ENCODE results near the gene VWA5B2.

VWA5B2 gene

DNA sequence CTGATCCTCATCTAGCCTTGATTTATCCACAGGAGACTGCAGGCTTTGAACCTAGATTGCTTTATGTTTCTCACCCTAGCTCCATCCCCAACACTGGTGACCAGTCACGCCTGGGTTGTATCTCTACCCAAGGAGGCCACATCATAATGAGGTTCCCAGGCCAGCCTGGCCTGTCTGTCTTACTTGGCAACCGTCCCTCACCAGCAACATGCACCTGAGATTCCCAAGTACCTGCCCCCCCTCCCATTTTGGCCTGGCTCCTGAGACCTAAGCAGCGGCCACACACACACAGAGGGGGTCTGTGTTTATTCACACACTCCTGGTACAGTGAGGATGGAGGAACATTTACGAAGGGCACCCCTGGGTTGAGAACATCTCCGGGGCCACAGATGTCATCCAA is 29.5 kb downstream of the VWA5B2 start:
- TF ChIP-seq, protein P1, sequence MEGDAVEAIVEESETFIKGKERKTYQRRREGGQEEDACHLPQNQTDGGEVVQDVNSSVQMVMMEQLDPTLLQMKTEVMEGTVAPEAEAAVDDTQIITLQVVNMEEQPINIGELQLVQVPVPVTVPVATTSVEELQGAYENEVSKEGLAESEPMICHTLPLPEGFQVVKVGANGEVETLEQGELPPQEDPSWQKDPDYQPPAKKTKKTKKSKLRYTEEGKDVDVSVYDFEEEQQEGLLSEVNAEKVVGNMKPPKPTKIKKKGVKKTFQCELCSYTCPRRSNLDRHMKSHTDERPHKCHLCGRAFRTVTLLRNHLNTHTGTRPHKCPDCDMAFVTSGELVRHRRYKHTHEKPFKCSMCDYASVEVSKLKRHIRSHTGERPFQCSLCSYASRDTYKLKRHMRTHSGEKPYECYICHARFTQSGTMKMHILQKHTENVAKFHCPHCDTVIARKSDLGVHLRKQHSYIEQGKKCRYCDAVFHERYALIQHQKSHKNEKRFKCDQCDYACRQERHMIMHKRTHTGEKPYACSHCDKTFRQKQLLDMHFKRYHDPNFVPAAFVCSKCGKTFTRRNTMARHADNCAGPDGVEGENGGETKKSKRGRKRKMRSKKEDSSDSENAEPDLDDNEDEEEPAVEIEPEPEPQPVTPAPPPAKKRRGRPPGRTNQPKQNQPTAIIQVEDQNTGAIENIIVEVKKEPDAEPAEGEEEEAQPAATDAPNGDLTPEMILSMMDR (conservative IDR thresholded peaks at IDR 0.05): no peak
- no peak overlapping the region; the same call in 1 of the 2 replicates for H3K27ac ChIP-seq

DNA sequence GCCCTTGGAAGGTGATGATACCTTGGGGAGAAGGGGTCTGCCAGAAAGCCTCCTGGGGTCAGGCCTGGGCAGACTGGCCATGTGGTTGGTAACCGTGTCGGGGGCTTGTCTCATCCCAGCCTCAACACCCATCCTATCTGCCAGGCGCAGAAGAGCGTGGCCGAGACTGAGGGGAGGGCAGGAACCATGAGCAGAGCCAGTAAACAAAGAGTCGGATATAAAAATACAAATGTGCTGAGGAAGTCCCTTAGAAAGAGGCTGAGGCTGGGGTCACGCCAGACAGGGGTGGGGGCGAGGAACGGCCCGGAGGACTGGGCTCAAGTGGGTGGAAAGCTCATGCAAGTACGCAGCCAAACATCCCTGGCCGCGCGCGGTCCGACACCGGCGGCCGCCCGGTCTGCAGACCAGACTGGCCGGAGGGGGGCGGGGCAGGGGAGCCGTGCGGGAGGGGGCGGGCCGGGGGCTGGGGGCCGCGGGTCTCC is 30.1 kb downstream of the VWA5B2 start:
- peak overlapping the region; percentile 82; the same call in 1 of the 2 replicates for H3K27ac ChIP-seq

DNA sequence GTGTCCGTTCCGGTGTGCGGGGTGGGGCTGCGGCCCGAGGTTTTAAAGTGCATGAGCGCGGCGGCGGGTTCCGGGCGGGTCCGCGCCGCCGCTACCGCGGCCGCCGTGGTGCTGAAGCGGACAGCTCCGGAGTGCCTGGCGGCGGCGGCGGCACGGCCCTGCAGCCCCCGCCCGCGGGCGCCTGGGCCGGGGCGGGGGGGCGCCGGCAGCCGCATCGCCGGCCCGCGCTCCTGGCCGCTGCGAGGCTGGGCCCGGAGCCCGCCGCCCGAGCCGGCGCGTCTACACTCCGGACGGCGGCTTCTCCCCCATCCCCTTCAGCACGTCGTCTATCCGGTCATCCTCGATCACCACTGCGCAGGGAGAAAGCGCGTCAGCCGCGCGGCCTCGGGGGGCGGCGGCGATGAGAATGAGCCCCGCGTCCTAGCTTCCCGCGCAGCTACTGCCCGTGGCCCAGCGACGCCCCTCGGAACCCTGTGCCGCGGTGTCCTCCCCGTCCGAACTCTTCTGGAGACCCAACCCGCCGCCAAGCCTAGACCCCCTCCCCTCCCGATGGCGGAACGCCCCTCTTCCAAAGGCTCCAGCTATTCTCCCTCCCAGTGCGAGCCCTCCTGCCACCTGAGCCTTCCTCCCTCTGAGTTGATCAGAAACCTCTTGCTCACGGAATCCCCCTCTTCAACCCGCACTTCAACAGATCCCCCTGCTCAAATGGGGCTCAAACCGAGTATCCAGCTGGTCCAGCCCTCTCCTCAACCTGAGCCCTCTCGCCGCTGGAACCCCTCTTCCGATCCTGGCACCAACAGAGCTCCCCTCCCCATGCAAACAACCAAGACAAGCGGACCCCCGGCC is 30.7 kb downstream of the VWA5B2 start:
- peak overlapping the region; percentile 82 for H3K27ac ChIP-seq
- TF ChIP-seq, protein P1 (conservative IDR thresholded peaks at IDR 0.05): no peak

More for the DNA sequence above, 30.1 kb downstream of the VWA5B2 start:
- TF ChIP-seq, protein P1 (conservative IDR thresholded peaks at IDR 0.05): no peak

DNA sequence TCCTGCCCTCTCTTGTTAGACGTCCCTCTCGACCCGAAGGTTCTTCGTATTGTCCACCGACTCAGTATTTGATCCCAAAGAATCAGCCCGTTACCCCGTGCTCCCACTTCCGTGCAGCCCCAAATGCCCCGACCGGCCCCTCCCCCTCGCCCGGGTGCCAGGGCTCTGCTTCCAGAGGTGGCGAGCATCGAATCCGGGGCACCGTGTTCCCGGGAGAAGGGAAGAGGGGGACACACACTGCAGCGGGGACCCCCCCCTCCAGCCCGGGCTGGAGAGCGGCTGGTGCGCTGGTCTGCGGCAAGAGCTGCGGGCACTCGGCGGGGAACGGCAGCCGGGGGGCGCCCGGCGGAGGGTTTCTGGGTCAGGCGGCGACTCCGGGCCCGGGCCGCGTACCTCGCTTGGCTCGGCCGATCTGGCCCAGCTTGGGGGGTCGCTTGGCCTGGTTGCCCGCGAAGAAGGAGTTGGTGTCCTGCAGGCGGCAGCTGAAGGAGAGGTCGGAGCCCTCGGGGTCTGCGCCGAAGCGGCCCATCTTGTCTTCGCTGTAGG is 31.4 kb downstream of the VWA5B2 start:
- TF ChIP-seq, protein P1 (conservative IDR thresholded peaks at IDR 0.05): no peak
- H3K27ac ChIP-seq: peak overlapping the region; percentile 82

DNA sequence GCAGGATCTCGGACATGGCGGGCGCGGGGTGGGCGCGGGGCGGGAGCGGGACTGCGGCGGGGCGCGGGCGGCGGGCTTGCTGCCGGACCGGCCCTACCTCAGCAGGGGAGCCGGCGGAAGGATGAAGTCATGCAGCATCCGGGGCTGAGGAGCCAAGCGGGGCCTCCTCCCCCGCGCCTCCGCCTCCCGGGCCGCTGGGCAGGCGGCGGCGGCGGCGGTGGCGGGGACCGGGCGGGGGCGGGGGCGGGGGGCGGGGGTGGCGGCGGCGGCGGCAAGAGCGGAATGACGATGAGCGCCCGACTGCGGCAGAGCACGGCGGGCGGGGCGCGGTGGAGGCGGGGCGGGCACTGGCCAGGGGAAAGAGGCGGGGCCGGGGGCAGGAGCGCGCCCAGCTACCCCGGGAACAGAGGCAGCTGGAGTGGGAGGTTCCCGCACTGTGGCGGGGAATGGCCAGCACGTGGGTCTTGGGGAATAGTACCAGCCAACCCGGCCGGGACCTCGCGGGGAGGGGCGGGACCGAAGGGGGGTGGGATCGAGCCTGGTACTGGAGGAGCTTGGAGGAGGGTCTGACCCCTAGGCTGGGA is 32.0 kb downstream of the VWA5B2 start, which contains the start of gene CAMK2N2:
TSS of gene CAMK2N2 (minus strand) at position 284 of the 584 bp plus-strand sequence. CDS start at position 16, 268 bp downstream.
- peak within 1 kb of the TSS; percentile 82 for H3K27ac ChIP-seq

DNA sequence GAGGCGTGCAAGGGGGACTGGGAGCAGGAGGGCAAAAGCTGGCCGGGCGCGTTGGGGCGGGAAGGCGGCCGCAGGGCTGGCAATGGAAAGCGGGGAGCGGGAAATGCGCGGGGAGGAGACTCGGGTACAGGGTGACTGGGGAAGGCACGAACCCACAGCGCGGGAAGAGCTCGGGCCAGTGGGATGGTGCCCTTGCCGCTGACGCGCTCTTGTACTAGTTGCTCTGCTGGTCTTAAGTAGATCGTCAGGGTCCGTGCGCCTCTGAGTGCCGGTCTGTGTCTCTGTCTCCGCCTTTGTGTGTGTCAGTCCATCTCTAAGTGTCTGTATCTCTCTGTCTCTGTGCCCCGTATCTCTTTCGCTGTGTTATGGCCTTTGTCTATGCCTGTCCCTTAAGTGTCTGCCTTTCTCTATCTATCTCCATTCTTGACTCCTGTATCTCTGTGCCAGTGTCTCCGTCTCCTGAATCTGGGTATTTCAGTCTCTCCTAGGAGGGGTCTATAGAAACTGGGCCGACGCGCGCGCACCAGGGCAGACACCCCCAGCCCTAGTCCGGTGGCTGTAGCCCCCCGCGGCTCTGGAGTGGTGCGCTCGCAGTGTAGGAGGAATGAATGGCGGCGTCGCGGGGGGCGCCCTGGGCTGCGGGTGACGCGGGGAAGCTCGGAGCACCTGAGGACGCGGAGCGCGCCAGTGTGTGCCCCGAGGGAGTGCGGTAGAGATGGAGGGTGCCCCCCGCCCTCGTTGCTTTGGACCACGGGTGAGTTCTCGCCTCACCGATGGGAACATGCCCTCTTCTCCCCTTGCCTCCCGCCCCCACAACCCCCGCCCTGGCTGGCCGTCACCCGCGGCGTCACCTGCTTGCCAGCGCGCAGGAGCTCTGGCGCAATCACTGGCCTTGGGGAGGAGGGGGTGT is 32.7 kb downstream of the VWA5B2 start:
- TF ChIP-seq, protein P1 (conservative IDR thresholded peaks at IDR 0.05): no peak
- H3K27ac ChIP-seq: peak overlapping the region; percentile 82; the same call in 1 of the 2 replicates

More for the DNA sequence above, 32.0 kb downstream of the VWA5B2 start, which contains the start of gene CAMK2N2:
- TF ChIP-seq, protein P1 (conservative IDR thresholded peaks at IDR 0.05): no peak

Measured in VCaP (cell line).